Measurements from ENCODE around the gene HOXC10. TPM values are rescaled to one million over a fixed set of nuclear protein-coding genes. Genes with fewer than 3 reads are reported as not detected.

Gene HOXC10
- total RNA-seq, 1 experiment from 2014 or later = 154 TPM

DNA sequence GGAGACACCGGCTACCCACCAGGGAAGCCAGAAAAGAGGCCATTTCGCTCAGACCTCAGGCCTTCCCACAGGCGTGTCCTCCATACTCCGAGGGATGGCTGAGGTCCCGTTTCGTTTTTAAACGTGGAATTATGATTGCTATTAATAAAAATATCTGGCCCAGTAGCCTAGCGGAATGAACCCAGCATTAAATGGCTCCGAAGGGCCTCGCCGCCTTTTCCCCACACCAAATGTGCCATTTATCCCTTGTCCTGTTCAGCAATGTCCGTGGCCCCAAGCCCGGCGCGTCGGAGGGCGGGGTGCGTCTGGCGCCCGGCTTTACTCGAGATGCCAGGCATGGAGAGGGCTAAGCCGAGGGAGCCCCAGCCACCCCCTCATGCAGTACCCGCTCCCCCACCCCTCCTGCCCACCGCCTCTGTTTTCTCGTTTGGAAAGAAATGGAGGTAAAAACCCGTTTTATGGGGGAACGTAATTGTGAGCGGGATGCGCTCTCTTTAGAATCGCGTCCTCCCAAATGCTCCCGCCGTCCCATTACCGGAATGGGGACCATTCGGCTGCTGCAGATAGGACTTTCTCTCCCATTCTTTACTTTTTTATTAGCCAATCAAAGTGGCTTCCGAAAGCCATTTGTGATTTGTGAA, 29.6 kb downstream of the HOXC10 start:
- no peak for DNase-seq (ENCODE audit: low read depth, low spot score)
- Histone ChIP-seq H3K27me3 (ENCODE audit: control insufficient read depth, insufficient read depth, low read length) (no peaks in the 10 kb centered on the region), H3K36me3 (ENCODE audit: control insufficient read depth, insufficient read depth, low read length) (peaks cover 2% of the 10 kb centered on the region; the same call in 1 of the 2 replicates), H3K4me3 (ENCODE audit: low read depth in 2 of 2, low read length in 2 of 2) (peak overlapping the region; percentile 72 to 91), H3K4me1 (ENCODE audit: control insufficient read depth, insufficient read depth, low read length) (peaks cover 45% of the 10 kb centered on the region), H3K9me3 (ENCODE audit: control insufficient read depth, insufficient read depth, low read depth, low read length) (no peaks in the 10 kb centered on the region), H3K27ac (ENCODE audit: low read length) (peak overlapping the region; percentile 92)
- intact Hi-C loops (cut with micrococcal nuclease; ENCODE audit: unreplicated experiment) = no loop called here
- TF ChIP-seq POLR2AphosphoS5 (IDR thresholded peaks at IDR 0.05; ENCODE audit: low read depth, low read length) = peak; percentile 13; the same call in 1 of the 2 replicates
- no peak for TF ChIP-seq CTCF (IDR thresholded peaks at IDR 0.05)
- TF ChIP-seq TCF7L2 (IDR thresholded peaks at IDR 0.05; ENCODE audit: low read depth, low read length) = 0 out of 2 replicates have a peak, but pooled peaks have one; percentile 4
- 0 out of 2 replicates have a peak, but pooled peaks have one; percentile 22 for TF ChIP-seq SIN3A (IDR thresholded peaks at IDR 0.05; ENCODE audit: borderline replicate concordance, insufficient read depth, low read depth, low read length)
- TF ChIP-seq, protein P1, sequence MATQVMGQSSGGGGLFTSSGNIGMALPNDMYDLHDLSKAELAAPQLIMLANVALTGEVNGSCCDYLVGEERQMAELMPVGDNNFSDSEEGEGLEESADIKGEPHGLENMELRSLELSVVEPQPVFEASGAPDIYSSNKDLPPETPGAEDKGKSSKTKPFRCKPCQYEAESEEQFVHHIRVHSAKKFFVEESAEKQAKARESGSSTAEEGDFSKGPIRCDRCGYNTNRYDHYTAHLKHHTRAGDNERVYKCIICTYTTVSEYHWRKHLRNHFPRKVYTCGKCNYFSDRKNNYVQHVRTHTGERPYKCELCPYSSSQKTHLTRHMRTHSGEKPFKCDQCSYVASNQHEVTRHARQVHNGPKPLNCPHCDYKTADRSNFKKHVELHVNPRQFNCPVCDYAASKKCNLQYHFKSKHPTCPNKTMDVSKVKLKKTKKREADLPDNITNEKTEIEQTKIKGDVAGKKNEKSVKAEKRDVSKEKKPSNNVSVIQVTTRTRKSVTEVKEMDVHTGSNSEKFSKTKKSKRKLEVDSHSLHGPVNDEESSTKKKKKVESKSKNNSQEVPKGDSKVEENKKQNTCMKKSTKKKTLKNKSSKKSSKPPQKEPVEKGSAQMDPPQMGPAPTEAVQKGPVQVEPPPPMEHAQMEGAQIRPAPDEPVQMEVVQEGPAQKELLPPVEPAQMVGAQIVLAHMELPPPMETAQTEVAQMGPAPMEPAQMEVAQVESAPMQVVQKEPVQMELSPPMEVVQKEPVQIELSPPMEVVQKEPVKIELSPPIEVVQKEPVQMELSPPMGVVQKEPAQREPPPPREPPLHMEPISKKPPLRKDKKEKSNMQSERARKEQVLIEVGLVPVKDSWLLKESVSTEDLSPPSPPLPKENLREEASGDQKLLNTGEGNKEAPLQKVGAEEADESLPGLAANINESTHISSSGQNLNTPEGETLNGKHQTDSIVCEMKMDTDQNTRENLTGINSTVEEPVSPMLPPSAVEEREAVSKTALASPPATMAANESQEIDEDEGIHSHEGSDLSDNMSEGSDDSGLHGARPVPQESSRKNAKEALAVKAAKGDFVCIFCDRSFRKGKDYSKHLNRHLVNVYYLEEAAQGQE (IDR thresholded peaks at IDR 0.05; ENCODE audit: insufficient read depth in 1 of 2, low read depth in 2 of 2, low read length in 1 of 2) = no peak
- POLR2A ChIA-PET = no interaction called here
- no peak for ATAC-seq
- in situ Hi-C loops (cut with HindIII; ENCODE audit: low pct_unique_long_range_greater_than_20kb, low sequenced_read_pairs) = no loop called here
- CTCF ChIA-PET = interaction anchor here (0.5 kb wide), 1 partner anchor 27 kb away, joined by 3 read pairs; no protein-coding TSS in a partner anchor
- no TSS peak for BruUV-seq (replicated peaks)

DNA sequence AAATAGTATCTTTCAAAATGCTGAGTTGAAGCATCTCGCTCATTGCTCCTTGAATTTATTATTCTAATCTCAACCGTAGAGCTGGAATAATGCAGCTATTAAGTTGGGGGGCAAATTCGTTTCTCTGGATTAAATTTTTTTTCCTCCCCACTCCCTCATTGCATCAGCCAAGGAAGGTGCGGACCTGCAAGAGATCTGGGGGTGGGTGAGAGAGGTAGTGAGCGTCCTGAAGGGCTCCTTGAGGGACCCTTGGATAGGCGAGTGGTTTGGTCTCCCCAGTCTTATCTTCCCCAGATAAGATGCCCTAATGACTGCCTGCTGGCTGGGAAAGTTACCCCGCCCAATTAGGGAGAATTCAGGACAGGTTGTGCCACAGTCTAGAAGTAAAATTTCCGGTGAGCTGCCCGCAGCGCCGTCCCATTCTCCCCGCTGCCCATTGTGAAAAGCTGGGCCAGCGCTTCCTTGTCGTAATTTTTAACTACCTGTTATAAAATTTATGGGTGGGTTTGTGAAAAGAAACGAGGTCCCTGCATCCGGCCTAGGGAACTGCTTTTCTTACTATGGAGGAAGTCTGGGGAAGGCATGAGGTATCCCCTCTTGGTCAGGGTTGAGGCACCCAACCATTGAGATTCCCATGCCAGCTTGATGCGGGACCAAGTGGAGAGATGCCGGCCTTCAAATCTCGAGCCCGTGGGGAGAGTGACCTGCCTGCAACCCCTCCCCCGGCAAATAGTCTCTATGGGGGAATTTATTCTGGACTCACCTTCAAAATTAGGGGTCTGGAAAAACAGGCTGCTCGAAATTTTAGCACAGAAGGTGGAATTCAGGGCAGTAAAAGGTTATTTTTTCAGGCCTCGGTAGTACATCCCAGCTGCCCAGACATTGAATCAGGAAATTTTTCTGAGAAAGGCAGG, 30.3 kb downstream of the HOXC10 start:
- in situ Hi-C loops (cut with HindIII; ENCODE audit: low pct_unique_long_range_greater_than_20kb, low sequenced_read_pairs) (no loop called here), intact Hi-C loops (cut with micrococcal nuclease; ENCODE audit: unreplicated experiment) (no loop called here)
- no TSS peak for BruUV-seq (replicated peaks)
- ATAC-seq = no peak
- Histone ChIP-seq H3K4me1 (ENCODE audit: control insufficient read depth, insufficient read depth, low read length) (peaks cover 51% of the 10 kb centered on the region), H3K4me3 (ENCODE audit: low read depth in 2 of 2, low read length in 2 of 2) (peak overlapping the region; percentile 72 to 91), H3K9me3 (ENCODE audit: control insufficient read depth, insufficient read depth, low read depth, low read length) (no peaks in the 10 kb centered on the region), H3K27me3 (ENCODE audit: control insufficient read depth, insufficient read depth, low read length) (no peaks in the 10 kb centered on the region), H3K27ac (ENCODE audit: low read length) (peak overlapping the region; percentile 92), H3K36me3 (ENCODE audit: control insufficient read depth, insufficient read depth, low read length) (peaks cover 2% of the 10 kb centered on the region; the same call in 1 of the 2 replicates)
- ChIA-PET CTCF (interaction anchor here (0.5 kb wide), 1 partner anchor 28 kb away, joined by 3 read pairs; no protein-coding TSS in a partner anchor), POLR2A (interaction anchor here (0.7 kb wide), 2 partner anchors 31 to 191 kb away, joined by 3 to 6 read pairs; partner anchors contain the start of gene HOXC10)
- TF ChIP-seq POLR2AphosphoS5 (IDR thresholded peaks at IDR 0.05; ENCODE audit: low read depth, low read length) = no peak
- no peak for TF ChIP-seq CTCF (IDR thresholded peaks at IDR 0.05)
- TF ChIP-seq SIN3A (IDR thresholded peaks at IDR 0.05; ENCODE audit: borderline replicate concordance, insufficient read depth, low read depth, low read length) = no peak
- TF ChIP-seq, protein P1 (IDR thresholded peaks at IDR 0.05; ENCODE audit: insufficient read depth in 1 of 2, low read depth in 2 of 2, low read length in 1 of 2) = no peak
- no peak for TF ChIP-seq TCF7L2 (IDR thresholded peaks at IDR 0.05; ENCODE audit: low read depth, low read length)
- no peak for DNase-seq (ENCODE audit: low read depth, low spot score)

All from Panc1 (cell line).